SK-N-SH treated with all-trans-retinoic acid at 6 μM for 48 hours (cell line): Measurements from ENCODE around the gene ZFAND5.

Source experiments
- ATAC-seq: fragments of 200-7000 bp; cut with Tn5 transposase; 3 replicates; pipeline ENCODE4 v1.9.1; 2020; ENCODE audit warnings: mild to moderate bottlenecking, moderate library complexity
- ARNTL ChIP-seq: fragments of 450-650 bp; formaldehyde crosslinking; IDR thresholded peaks from 2 replicates; pipeline ENCODE4 v1.5.0; 2020; ENCODE audit warnings: low read depth, mild to moderate bottlenecking, moderate library complexity, borderline replicate concordance
- BACH2 ChIP-seq: fragments of 250-450 bp; sonication (Bioruptor Pico); IDR thresholded peaks from 2 replicates; pipeline ENCODE4 v1.9.0; 2021; ENCODE audit warnings: mild to moderate bottlenecking, borderline replicate concordance
- CSDC2 ChIP-seq: fragments of 250-450 bp; sonication (Bioruptor Pico); IDR thresholded peaks from 2 replicates; pipeline ENCODE4 v1.5.0; 2020; ENCODE audit warnings: mild to moderate bottlenecking, moderate library complexity
- ESRRG ChIP-seq: fragments of 250-450 bp; sonication (Bioruptor Pico); IDR thresholded peaks from 2 replicates; pipeline ENCODE4 v1.6.1; 2021; ENCODE audit warnings: mild to moderate bottlenecking
- GLIS3 ChIP-seq: fragments of 250-450 bp; sonication (Bioruptor Pico); IDR thresholded peaks from 2 replicates; pipeline ENCODE4 v1.5.0; 2020; ENCODE audit warnings: mild to moderate bottlenecking, moderate library complexity
- ISL1 ChIP-seq: fragments of 250-450 bp; sonication (Bioruptor Pico); IDR thresholded peaks from 2 replicates; pipeline ENCODE4 v2.1.2; 2022; ENCODE audit warnings: mild to moderate bottlenecking, moderate library complexity
- OSR1 ChIP-seq: fragments of 250-450 bp; sonication (Bioruptor Pico); IDR thresholded peaks from 2 replicates; pipeline ENCODE4 v1.8.0; 2022; ENCODE audit warnings: moderate library complexity, mild to moderate bottlenecking, inconsistent platforms
- PPARA ChIP-seq: fragments of 250-450 bp; sonication (Bioruptor Pico); IDR thresholded peaks from 2 replicates; pipeline ENCODE4 v1.5.0; 2020; ENCODE audit warnings: mild to moderate bottlenecking, borderline replicate concordance
- SNAI2 ChIP-seq: fragments of 250-450 bp; sonication (Bioruptor Pico); IDR thresholded peaks from 2 replicates; pipeline ENCODE4 v1.5.0; 2020; ENCODE audit warnings: mild to moderate bottlenecking, moderate library complexity
- TOX ChIP-seq: fragments of 250-450 bp; sonication (Bioruptor Pico); IDR thresholded peaks from 2 replicates; pipeline ENCODE4 v1.8.0; 2021; ENCODE audit warnings: mild to moderate bottlenecking, moderate library complexity, borderline replicate concordance
- ZC3H10 ChIP-seq: fragments of 250-450 bp; sonication (Bioruptor Pico); IDR thresholded peaks from 2 replicates; pipeline ENCODE4 v1.5.1; 2021; ENCODE audit warnings: mild to moderate bottlenecking, moderate library complexity
- ZFP3 ChIP-seq: fragments of 250-450 bp; sonication (Bioruptor Pico); IDR thresholded peaks from 2 replicates; pipeline ENCODE4 v1.5.0; 2020; ENCODE audit warnings: mild to moderate bottlenecking, moderate library complexity
- ZFP30 ChIP-seq: fragments of 450-650 bp; formaldehyde crosslinking; IDR thresholded peaks from 2 replicates; pipeline ENCODE4 v1.5.0; 2022; ENCODE audit warnings: mild to moderate bottlenecking, moderate library complexity
- ZNF70 ChIP-seq: fragments of 450-650 bp; formaldehyde crosslinking; IDR thresholded peaks from 2 replicates; pipeline ENCODE4 v1.5.0; 2020; ENCODE audit warnings: mild to moderate bottlenecking, moderate library complexity
- TF ChIP-seq, protein P1 (sequence below): fragments of 250-450 bp; sonication (Bioruptor Pico); IDR thresholded peaks from 2 replicates; pipeline ENCODE4 v1.8.0; 2021; ENCODE audit warnings: low read depth, mild to moderate bottlenecking, moderate library complexity, borderline replicate concordance
- TF ChIP-seq, protein P2 (sequence below): fragments of 250-450 bp; sonication (Bioruptor Pico); IDR thresholded peaks from 2 replicates; pipeline ENCODE4 v1.5.1; 2021; ENCODE audit warnings: mild to moderate bottlenecking, moderate library complexity
- TF ChIP-seq, protein P3 (sequence below): fragments of 250-450 bp; sonication (Bioruptor Pico); IDR thresholded peaks from 2 replicates; pipeline ENCODE4 v1.5.1; 2020; ENCODE audit warnings: low read depth, mild to moderate bottlenecking, moderate library complexity
- TF ChIP-seq, protein P4 (sequence below): fragments of 250-450 bp; sonication (Bioruptor Pico); IDR thresholded peaks from 2 replicates; pipeline ENCODE4 v1.8.0; 2020; ENCODE audit warnings: mild to moderate bottlenecking, moderate library complexity, borderline replicate concordance
- TF ChIP-seq, protein P5 (sequence below): fragments of 250-450 bp; sonication (Bioruptor Pico); IDR thresholded peaks from 2 replicates; pipeline ENCODE4 v1.5.0; 2020; ENCODE audit warnings: mild to moderate bottlenecking, moderate library complexity

The ZFAND5 gene

DNA sequence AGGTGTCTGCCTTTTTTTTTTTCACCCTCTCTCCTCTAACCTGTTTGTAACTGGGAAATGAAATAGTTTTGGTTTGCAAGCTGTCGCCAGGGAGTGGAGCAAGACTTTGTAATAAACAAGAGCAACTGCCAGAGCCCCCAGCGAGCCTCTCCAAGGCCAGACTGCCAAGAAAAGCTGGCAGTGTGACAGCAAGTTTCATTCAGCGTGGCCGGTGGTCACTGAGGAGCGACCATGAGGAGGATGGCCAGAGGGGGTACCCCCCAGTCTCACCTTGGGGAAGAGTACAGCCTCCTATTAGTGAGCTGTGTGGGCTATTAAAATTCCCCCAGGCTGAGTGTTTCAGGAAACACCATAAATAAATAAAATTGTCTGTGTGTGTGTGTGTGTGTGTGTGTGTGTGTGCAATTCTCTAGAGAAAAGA is 49.9 kb downstream of the ZFAND5 start:
- TF ChIP-seq ZNF70 (CRISPR knock-in tag), result no peak
- TF ChIP-seq ZFP30 (CRISPR knock-in tag), result no peak
- no peak for TF ChIP-seq OSR1
- no peak for TF ChIP-seq ESRRG
- TF ChIP-seq ZFP3 (CRISPR knock-in tag), result no peak
- TF ChIP-seq ISL1 (CRISPR knock-in tag), result no peak
- TF ChIP-seq GLIS3 (CRISPR knock-in tag), result no peak
- no peak for TF ChIP-seq CSDC2
- TF ChIP-seq, protein P1, sequence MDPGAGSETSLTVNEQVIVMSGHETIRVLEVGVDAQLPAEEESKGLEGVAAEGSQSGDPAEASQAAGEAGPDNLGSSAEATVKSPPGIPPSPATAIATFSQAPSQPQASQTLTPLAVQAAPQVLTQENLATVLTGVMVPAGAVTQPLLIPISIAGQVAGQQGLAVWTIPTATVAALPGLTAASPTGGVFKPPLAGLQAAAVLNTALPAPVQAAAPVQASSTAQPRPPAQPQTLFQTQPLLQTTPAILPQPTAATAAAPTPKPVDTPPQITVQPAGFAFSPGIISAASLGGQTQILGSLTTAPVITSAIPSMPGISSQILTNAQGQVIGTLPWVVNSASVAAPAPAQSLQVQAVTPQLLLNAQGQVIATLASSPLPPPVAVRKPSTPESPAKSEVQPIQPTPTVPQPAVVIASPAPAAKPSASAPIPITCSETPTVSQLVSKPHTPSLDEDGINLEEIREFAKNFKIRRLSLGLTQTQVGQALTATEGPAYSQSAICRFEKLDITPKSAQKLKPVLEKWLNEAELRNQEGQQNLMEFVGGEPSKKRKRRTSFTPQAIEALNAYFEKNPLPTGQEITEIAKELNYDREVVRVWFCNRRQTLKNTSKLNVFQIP, result no peak
- TF ChIP-seq, protein P2, sequence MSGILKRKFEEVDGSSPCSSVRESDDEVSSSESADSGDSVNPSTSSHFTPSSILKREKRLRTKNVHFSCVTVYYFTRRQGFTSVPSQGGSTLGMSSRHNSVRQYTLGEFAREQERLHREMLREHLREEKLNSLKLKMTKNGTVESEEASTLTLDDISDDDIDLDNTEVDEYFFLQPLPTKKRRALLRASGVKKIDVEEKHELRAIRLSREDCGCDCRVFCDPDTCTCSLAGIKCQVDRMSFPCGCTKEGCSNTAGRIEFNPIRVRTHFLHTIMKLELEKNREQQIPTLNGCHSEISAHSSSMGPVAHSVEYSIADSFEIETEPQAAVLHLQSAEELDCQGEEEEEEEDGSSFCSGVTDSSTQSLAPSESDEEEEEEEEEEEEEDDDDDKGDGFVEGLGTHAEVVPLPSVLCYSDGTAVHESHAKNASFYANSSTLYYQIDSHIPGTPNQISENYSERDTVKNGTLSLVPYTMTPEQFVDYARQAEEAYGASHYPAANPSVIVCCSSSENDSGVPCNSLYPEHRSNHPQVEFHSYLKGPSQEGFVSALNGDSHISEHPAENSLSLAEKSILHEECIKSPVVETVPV (CRISPR knock-in tag), result no peak
- no peak for TF ChIP-seq SNAI2 (CRISPR knock-in tag)
- peak; percentile 48 for ATAC-seq

DNA sequence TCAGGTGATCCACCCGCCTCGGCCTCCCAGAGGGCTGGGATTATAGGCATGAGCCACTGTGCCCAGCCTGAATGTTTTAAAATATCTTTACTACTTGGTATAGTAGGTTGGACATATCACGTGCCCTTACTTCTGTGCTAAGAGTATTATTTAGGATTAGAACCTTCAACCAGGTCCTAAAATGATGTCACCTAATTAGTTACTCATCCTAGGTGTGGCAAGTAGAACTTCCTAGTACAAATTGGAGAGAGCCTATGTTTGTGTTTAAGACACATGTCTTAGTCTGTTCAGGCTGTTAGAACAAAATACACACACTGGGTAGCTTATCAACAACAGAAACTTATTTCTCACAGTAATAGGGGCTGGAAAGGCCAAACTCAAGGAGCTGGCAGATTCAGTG is 51.5 kb downstream of the ZFAND5 start:
- ATAC-seq, result no peak
- TF ChIP-seq, protein P1, result no peak
- no peak for TF ChIP-seq ARNTL
- TF ChIP-seq PPARA (CRISPR knock-in tag), result no peak
- TF ChIP-seq ZNF70 (CRISPR knock-in tag), result no peak
- no peak for TF ChIP-seq TOX (CRISPR knock-in tag)
- TF ChIP-seq ESRRG, result no peak
- no peak for TF ChIP-seq CSDC2
- no peak for TF ChIP-seq OSR1
- TF ChIP-seq, all 23 proteins: peak for 0

DNA sequence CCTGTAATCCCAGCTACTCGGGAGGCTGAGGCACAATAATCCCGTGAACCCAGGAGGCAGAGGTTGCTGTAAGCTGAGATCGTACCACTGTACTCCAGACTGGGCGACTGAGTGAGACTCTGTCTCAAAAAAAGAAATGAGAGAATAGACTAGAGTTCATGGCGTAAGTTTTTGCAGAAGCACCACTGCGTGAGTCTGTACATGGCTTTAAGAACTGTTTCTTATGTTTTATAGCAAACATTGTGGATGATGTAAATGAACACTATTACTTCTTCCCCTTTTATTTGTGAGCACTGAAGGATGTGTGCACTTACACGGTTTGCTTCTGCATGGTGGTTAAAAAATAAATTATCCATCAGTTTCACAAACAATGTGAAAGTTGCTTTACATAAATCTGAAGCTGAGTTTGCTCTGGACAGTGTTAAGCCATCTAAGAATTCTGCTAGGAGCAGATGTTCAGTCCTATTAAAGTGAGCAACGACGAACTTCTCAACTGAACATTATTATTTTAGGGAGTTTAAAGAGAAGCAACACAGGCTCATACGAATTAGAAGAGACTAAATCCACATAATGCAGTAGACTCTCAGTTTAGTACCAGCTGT is 52.5 kb downstream of the ZFAND5 start:
- no peak for ATAC-seq
- TF ChIP-seq BACH2 (CRISPR knock-in tag) (no peak), ZFP30 (CRISPR knock-in tag) (no peak), GLIS3 (CRISPR knock-in tag) (no peak), OSR1 (no peak), ZC3H10 (CRISPR knock-in tag) (no peak)
- TF ChIP-seq, protein P3, sequence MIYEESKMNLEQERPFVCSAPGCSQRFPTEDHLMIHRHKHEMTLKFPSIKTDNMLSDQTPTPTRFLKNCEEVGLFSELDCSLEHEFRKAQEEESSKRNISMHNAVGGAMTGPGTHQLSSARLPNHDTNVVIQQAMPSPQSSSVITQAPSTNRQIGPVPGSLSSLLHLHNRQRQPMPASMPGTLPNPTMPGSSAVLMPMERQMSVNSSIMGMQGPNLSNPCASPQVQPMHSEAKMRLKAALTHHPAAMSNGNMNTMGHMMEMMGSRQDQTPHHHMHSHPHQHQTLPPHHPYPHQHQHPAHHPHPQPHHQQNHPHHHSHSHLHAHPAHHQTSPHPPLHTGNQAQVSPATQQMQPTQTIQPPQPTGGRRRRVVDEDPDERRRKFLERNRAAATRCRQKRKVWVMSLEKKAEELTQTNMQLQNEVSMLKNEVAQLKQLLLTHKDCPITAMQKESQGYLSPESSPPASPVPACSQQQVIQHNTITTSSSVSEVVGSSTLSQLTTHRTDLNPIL (CRISPR knock-in tag), result no peak
- TF ChIP-seq, protein P4, sequence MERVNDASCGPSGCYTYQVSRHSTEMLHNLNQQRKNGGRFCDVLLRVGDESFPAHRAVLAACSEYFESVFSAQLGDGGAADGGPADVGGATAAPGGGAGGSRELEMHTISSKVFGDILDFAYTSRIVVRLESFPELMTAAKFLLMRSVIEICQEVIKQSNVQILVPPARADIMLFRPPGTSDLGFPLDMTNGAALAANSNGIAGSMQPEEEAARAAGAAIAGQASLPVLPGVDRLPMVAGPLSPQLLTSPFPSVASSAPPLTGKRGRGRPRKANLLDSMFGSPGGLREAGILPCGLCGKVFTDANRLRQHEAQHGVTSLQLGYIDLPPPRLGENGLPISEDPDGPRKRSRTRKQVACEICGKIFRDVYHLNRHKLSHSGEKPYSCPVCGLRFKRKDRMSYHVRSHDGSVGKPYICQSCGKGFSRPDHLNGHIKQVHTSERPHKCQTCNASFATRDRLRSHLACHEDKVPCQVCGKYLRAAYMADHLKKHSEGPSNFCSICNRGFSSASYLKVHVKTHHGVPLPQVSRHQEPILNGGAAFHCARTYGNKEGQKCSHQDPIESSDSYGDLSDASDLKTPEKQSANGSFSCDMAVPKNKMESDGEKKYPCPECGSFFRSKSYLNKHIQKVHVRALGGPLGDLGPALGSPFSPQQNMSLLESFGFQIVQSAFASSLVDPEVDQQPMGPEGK (CRISPR knock-in tag), result no peak
- TF ChIP-seq, protein P5, sequence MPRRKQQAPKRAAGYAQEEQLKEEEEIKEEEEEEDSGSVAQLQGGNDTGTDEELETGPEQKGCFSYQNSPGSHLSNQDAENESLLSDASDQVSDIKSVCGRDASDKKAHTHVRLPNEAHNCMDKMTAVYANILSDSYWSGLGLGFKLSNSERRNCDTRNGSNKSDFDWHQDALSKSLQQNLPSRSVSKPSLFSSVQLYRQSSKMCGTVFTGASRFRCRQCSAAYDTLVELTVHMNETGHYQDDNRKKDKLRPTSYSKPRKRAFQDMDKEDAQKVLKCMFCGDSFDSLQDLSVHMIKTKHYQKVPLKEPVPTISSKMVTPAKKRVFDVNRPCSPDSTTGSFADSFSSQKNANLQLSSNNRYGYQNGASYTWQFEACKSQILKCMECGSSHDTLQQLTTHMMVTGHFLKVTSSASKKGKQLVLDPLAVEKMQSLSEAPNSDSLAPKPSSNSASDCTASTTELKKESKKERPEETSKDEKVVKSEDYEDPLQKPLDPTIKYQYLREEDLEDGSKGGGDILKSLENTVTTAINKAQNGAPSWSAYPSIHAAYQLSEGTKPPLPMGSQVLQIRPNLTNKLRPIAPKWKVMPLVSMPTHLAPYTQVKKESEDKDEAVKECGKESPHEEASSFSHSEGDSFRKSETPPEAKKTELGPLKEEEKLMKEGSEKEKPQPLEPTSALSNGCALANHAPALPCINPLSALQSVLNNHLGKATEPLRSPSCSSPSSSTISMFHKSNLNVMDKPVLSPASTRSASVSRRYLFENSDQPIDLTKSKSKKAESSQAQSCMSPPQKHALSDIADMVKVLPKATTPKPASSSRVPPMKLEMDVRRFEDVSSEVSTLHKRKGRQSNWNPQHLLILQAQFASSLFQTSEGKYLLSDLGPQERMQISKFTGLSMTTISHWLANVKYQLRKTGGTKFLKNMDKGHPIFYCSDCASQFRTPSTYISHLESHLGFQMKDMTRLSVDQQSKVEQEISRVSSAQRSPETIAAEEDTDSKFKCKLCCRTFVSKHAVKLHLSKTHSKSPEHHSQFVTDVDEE (CRISPR knock-in tag), result no peak
- TF ChIP-seq, protein P1, result no peak
- TF ChIP-seq, all 23 proteins: peak for 0
